DOHH2 (cell line): ENCODE measurements around the gene CFAP73.

Experiments
- EZH2phosphoT487 ChIP-seq: fragments of 200-600 bp; sonication (generic); IDR thresholded peaks from 2 replicates; pipeline ENCODE4 v1.6.1; 2017; ENCODE audit warnings: borderline replicate concordance, mild to moderate bottlenecking, antibody characterized with exemption, low read length, moderate library complexity, mixed read lengths
- TF ChIP-seq, protein P1 (sequence below): fragments of 200-600 bp; sonication (generic); IDR thresholded peaks from one replicate; pipeline ENCODE4 v1.5.1; 2014; ENCODE audit warnings: antibody characterized with exemption, mild to moderate bottlenecking, low read depth, low read length; ENCODE audit not compliant: poor library complexity, severe bottlenecking

- TF ChIP-seq, protein P1, sequence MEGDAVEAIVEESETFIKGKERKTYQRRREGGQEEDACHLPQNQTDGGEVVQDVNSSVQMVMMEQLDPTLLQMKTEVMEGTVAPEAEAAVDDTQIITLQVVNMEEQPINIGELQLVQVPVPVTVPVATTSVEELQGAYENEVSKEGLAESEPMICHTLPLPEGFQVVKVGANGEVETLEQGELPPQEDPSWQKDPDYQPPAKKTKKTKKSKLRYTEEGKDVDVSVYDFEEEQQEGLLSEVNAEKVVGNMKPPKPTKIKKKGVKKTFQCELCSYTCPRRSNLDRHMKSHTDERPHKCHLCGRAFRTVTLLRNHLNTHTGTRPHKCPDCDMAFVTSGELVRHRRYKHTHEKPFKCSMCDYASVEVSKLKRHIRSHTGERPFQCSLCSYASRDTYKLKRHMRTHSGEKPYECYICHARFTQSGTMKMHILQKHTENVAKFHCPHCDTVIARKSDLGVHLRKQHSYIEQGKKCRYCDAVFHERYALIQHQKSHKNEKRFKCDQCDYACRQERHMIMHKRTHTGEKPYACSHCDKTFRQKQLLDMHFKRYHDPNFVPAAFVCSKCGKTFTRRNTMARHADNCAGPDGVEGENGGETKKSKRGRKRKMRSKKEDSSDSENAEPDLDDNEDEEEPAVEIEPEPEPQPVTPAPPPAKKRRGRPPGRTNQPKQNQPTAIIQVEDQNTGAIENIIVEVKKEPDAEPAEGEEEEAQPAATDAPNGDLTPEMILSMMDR = no peak
- TF ChIP-seq EZH2phosphoT487 = no peak
These were observed 41.7 kb downstream of the CFAP73 start for GRCh38 chr12:113191227-113191626.
